Left ventricle myocardium inferior (tissue), 1 donor: Measurements from ENCODE around the gene KCNJ4. TPM values are rescaled to one million over a fixed set of nuclear protein-coding genes. Genes with fewer than 3 reads are reported as not detected.
A peak's percentile ranks its signal among the peaks of the same experiment; 100 is the strongest.

Experiments
- DNase-seq: peaks from one replicate; pipeline ENCODE4 v3.0.0-alpha.2; 2020
- H3K27ac ChIP-seq: fragments of 200-600 bp; replicated peaks from 2 replicates; pipeline ENCODE4 v1.8.0; 2021
- H3K27me3 ChIP-seq: fragments of 200-600 bp; 2 replicates; pipeline ENCODE4 v1.8.0; 2021; ENCODE audit warnings: low read depth
- H3K36me3 ChIP-seq: fragments of 200-600 bp; 2 replicates; pipeline ENCODE4 v1.8.0; 2021
- H3K4me1 ChIP-seq: fragments of 200-600 bp; 2 replicates; pipeline ENCODE4 v1.8.0; 2021
- H3K4me3 ChIP-seq: fragments of 200-600 bp; 2 replicates; pipeline ENCODE4 v1.8.0; 2021; ENCODE audit warnings: mild to moderate bottlenecking, moderate library complexity
- H3K9me3 ChIP-seq: fragments of 200-600 bp; replicated peaks from 2 replicates; pipeline ENCODE4 v1.8.0; 2021
- intact Hi-C: fragments of 100-400 bp; cut with micrococcal nuclease; formaldehyde crosslinking; loops from one replicate; pipeline ENCODE4 v1.11.0; 2022
- total RNA-seq: library from RNA; stranded (reverse); fragmentation: NEBNext Ultra II Directional; extraction: Animal tissue kit (Norgen Biotek cat#: 25700); gene quantifications from one replicate; pipeline ENCODE4 v1.2.1, GENCODE V29; 2021
- TF ChIP-seq, protein P1 (sequence below): fragments of 200-600 bp; IDR thresholded peaks from 2 replicates; pipeline ENCODE4 v1.8.0; 2021; ENCODE audit warnings: antibody characterized with exemption, mild to moderate bottlenecking, borderline replicate concordance
- donor health status: DM: no; HTN: yes; CAD: no; lungs with severe emphysema.

Gene KCNJ4
- total RNA-seq, 1 donor from 2014 or later: 45.7 TPM

DNA sequence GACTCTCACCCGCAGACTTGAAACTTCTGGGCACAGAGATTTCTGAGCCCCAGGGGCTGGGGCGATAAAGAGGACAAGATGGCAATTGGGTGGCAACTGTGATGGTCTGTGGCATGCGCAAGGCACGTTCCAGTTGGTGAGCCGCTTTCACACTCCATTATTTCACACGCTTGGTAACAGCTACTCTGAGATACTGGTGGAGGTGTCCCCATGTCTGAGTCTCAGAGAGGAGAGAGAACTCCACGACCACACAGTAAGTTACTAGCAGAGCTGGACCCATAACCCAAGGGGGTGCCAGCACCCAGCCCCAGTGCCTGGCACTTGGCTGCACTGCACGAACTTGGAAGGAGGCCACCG, 6.0 kb upstream of the KCNJ4 start:
- intact Hi-C loops: no loop called here
- TF ChIP-seq, protein P1, sequence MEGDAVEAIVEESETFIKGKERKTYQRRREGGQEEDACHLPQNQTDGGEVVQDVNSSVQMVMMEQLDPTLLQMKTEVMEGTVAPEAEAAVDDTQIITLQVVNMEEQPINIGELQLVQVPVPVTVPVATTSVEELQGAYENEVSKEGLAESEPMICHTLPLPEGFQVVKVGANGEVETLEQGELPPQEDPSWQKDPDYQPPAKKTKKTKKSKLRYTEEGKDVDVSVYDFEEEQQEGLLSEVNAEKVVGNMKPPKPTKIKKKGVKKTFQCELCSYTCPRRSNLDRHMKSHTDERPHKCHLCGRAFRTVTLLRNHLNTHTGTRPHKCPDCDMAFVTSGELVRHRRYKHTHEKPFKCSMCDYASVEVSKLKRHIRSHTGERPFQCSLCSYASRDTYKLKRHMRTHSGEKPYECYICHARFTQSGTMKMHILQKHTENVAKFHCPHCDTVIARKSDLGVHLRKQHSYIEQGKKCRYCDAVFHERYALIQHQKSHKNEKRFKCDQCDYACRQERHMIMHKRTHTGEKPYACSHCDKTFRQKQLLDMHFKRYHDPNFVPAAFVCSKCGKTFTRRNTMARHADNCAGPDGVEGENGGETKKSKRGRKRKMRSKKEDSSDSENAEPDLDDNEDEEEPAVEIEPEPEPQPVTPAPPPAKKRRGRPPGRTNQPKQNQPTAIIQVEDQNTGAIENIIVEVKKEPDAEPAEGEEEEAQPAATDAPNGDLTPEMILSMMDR: no peak
- Histone ChIP-seq H3K27ac (peak overlapping the region; percentile 71), H3K36me3 (no peaks in the 10 kb centered on the region), H3K9me3 (no peaks in the 10 kb centered on the region), H3K4me3 (peak overlapping the region; percentile 54), H3K27me3 (peaks cover 61% of the 10 kb centered on the region), H3K4me1 (peaks cover 52% of the 10 kb centered on the region)
- DNase-seq: no peak

GRCh38 chr22:38460426-38460840, 5.4 kb upstream of the KCNJ4 start:
- Histone ChIP-seq H3K36me3 (no peaks in the 10 kb centered on the region), H3K27ac (no peak overlapping the region), H3K4me1 (peaks cover 59% of the 10 kb centered on the region), H3K4me3 (no peak overlapping the region), H3K27me3 (peaks cover 67% of the 10 kb centered on the region), H3K9me3 (no peaks in the 10 kb centered on the region)
- no peak for DNase-seq
- TF ChIP-seq, protein P1: no peak
- intact Hi-C loops: no loop called here

DNA sequence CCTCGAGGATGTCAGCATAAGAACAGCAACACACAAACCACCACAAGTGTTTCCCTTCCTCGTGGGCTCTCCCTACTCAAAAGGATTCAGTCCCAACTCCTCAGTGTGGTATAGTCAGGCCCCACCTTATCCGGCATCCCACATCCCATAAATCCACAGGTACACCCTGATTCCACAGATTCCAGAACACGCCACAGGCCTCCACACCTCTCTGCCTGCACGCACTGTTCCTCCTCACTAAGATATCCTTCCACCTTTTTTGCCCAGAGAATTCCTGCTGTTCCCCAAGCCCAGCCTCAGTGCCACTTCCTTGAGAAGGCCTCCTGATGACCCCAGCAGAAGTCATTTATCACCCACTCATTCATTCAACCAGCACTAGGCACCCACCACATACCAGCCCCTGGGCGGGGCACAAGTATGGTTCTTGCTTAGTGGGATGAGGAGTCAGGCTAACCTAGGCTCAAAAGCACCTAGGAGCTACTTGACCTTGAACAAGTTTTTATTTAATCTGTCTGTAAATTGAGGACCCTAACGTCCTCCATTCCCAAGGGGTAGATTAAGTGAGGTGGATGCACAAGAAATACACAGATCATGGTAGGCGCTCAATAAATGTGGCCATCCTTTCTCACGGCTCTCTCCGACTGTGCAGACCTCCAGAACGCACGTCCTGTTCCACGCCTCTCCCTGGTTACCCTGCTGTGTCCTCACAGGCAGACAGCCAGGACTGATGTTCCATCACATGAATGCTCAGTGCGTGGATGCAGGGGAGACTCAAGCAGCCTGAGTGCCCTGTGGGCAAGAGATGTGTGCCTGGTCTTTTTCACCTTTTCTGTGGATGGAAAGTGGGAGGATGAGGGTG, 2.1 kb upstream of the KCNJ4 start:
- intact Hi-C loops: no loop called here
- H3K36me3 ChIP-seq: no peaks in the 10 kb centered on the region
- peaks cover 87% of the 10 kb centered on the region for H3K27me3 ChIP-seq
- no peaks in the 10 kb centered on the region for H3K9me3 ChIP-seq
- peak overlapping the region; percentile 94 for H3K27ac ChIP-seq
- TF ChIP-seq, protein P1: no peak
- no peak overlapping the region for H3K4me3 ChIP-seq
- DNase-seq: no peak
- H3K4me1 ChIP-seq: peaks cover 67% of the 10 kb centered on the region

GRCh38 chr22:38456272-38456835, 1.4 kb upstream of the KCNJ4 start:
- TF ChIP-seq, protein P1: no peak
- H3K27me3 ChIP-seq: peaks cover 88% of the 10 kb centered on the region
- peaks cover 67% of the 10 kb centered on the region for H3K4me1 ChIP-seq
- DNase-seq: no peak
- H3K27ac ChIP-seq: peak overlapping the region; percentile 94
- H3K4me3 ChIP-seq: peak overlapping the region; percentile 70
- H3K9me3 ChIP-seq: no peaks in the 10 kb centered on the region
- intact Hi-C loops: no loop called here
- H3K36me3 ChIP-seq: no peaks in the 10 kb centered on the region

GRCh38 chr22:38455530-38456271, 702 bp upstream of the KCNJ4 start:
- H3K36me3 ChIP-seq: no peaks in the 10 kb centered on the region
- H3K27ac ChIP-seq: peak overlapping the region; percentile 94
- no peaks in the 10 kb centered on the region for H3K9me3 ChIP-seq
- TF ChIP-seq, protein P1: no peak
- peaks cover 89% of the 10 kb centered on the region for H3K27me3 ChIP-seq
- no peak for DNase-seq
- H3K4me1 ChIP-seq: peaks cover 67% of the 10 kb centered on the region
- intact Hi-C loops: no loop called here
- peak overlapping the region; percentile 70 for H3K4me3 ChIP-seq
